ENCODE measurements around the gene HBE1. TPM values are rescaled to one million over a fixed set of nuclear protein-coding genes. Genes with fewer than 3 reads are reported as not detected.

HBE1 gene
- total RNA-seq, 1 experiment from 2014 or later, result not detected

- TF ChIP-seq CTCF (conservative IDR thresholded peaks at IDR 0.05), result no peak
- H3K36me3 Mint-ChIP-seq (ENCODE audit: insufficient read depth in 1 of 3, low read depth in 3 of 3), result no peaks in the 10 kb centered on the region
- Histone ChIP-seq H3K27ac (ENCODE audit: insufficient read length, low read depth, low read length) (no peak overlapping the region), H3K9me3 (ENCODE audit: control insufficient read depth, low read depth, low read length) (no peaks in the 10 kb centered on the region), H4K8ac (replicated peaks; ENCODE audit: insufficient read length, low read depth, low read length) (no peak overlapping the region), H3K23ac (ENCODE audit: insufficient read length, low read depth, low read length) (no peak overlapping the region), H3K4ac (ENCODE audit: low read depth, low read length) (no peak overlapping the region), H4K91ac (ENCODE audit: insufficient read length, low read depth, low read length) (no peak overlapping the region), H3K4me2 (ENCODE audit: insufficient read depth, insufficient read length, low read length) (no peak overlapping the region), H4K20me1 (ENCODE audit: control insufficient read depth, insufficient read depth, insufficient read length) (no peaks in the 10 kb centered on the region), H3K4me1 (ENCODE audit: insufficient read depth, low read length) (no peaks in the 10 kb centered on the region), H2BK15ac (ENCODE audit: low read depth, low read length) (no peak overlapping the region), H3K56ac (ENCODE audit: insufficient read length, low read depth, low read length) (no peak overlapping the region), H2AK5ac (ENCODE audit: insufficient read length, low read length) (no peak overlapping the region), H3K79me2 (ENCODE audit: insufficient read depth, low read length) (no peaks in the 10 kb centered on the region), H3K27me3 (ENCODE audit: insufficient read depth, low read length) (no peaks in the 10 kb centered on the region), H3K9ac (ENCODE audit: extremely low read depth, insufficient read length, low read length) (no peak overlapping the region), H3K18ac (ENCODE audit: insufficient read length, low read depth, low read length) (no peak overlapping the region), H2BK12ac (ENCODE audit: insufficient read length, low read depth, low read length) (no peak overlapping the region), H2BK120ac (ENCODE audit: low read depth, low read length, poor library complexity, severe bottlenecking) (no peak overlapping the region), H4K5ac (ENCODE audit: insufficient read length, low read depth, low read length) (no peak overlapping the region), H2AFZ (ENCODE audit: low read length) (no peak overlapping the region), H3T11ph (ENCODE audit: low read length) (no peak overlapping the region), H3K79me1 (ENCODE audit: insufficient read depth, low read depth, low read length, poor library complexity, severe bottlenecking) (no peaks in the 10 kb centered on the region), H3K23me2 (ENCODE audit: insufficient read length, low read depth, low read length, poor library complexity, severe bottlenecking) (no peaks in the 10 kb centered on the region), H2BK5ac (ENCODE audit: insufficient read length, low read length) (no peak overlapping the region), H2BK20ac (ENCODE audit: low read depth, low read length, poor library complexity, severe bottlenecking) (no peak overlapping the region), H3K14ac (ENCODE audit: insufficient read depth, low read length) (no peak overlapping the region)
- H3K9me3 Mint-ChIP-seq, result no peaks in the 10 kb centered on the region
- H3K27me3 Mint-ChIP-seq (ENCODE audit: low read depth), result peaks cover 6% of the 10 kb centered on the region
- H3K27ac Mint-ChIP-seq, result no peak overlapping the region
- DNase-seq, result no peak
- no peaks in the 10 kb centered on the region for H3K4me1 Mint-ChIP-seq
- H3K4me3 Mint-ChIP-seq, result no peak overlapping the region
These were observed 30.7 kb downstream of the HBE1 start for GRCh38 chr11:5239046-5239445.

Measured in H9 (cell line).